NCI-H2107 (cell line): ENCODE results near the gene ZSCAN1.
"Not testable (repeated sequence)": the region's sequence is repeated elsewhere in the genome, so short reads cannot be mapped to it uniquely, and the experiment has no call there.

Source experiments
- DNase-seq: peaks from one replicate; lab custom pipeline; 2025; lab: John Stamatoyannopoulos, UW

Gene ZSCAN1

DNA sequence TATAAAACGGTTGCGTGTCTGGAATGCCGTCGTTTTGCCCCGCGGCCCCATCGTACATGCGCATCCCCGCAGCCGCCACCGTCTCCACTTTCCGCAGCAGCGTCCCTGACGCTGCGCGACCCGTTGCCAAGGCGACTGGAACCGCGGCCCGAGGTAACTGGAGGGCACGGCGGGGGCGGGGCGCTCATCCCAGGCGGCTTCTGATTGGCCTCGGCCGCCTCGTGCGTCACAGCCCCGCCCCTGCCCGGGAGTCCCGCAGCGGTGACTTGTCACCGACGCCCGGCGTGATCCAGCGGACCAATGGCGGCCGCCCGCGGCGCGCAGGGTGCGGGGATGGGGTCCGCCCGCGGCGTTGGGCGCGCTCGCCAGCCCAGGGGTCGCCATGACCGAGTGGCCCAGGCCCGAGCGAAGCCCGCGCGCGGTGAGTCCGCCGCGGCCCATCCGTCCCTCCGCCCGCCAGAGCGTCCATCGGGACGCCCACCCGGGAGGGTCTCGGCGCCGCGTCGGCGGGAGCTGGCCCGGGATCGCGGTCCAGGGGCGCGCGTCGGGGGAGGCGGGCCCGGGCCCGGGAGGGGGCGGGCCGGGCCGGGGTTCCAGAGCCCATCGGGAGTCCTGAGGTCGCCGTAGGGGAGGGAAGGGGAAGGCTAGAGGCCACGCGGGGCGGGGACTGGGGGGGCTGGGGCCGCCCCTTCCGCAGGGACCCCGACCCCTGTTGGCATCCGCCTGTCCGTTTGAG is at the start of gene ZSCAN1:
Gene ZSCAN1 (plus strand): TSS at position 285 of the 736 bp plus-strand sequence. CDS start 3,812 bp downstream, outside the sequence.
- DNase-seq, result no peak

- no peak for DNase-seq
Measured at GRCh38 chr19:57992841-57993240, 41.0 kb upstream of the ZSCAN1 start.

GRCh38 chr19:58000677-58001076 is 33.1 kb upstream of the ZSCAN1 start:
- no peak for DNase-seq

DNA sequence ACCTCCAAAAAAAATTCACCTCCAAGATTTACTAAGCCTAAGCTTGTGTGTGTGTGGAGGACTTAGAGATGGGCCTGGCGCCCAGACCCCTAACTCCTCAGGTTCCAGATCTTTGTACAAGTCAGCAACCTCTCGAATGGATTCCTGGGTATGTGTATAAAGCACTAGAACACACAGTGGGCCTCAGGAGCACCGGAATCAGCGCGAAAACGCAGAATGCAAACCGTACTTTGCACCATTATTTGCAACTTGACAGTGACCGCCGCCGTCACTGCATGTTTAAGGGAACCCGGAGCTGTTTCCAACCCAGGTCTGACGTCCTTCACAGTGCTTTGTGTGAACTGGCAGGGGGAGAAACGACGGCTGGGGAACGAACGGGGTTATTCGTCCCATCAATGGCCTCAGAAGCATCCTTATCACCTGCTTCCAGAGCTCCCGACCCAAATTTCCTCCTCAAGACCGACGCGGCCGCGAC is 31.9 kb upstream of the ZSCAN1 start:
- DNase-seq, result no peak

DNA sequence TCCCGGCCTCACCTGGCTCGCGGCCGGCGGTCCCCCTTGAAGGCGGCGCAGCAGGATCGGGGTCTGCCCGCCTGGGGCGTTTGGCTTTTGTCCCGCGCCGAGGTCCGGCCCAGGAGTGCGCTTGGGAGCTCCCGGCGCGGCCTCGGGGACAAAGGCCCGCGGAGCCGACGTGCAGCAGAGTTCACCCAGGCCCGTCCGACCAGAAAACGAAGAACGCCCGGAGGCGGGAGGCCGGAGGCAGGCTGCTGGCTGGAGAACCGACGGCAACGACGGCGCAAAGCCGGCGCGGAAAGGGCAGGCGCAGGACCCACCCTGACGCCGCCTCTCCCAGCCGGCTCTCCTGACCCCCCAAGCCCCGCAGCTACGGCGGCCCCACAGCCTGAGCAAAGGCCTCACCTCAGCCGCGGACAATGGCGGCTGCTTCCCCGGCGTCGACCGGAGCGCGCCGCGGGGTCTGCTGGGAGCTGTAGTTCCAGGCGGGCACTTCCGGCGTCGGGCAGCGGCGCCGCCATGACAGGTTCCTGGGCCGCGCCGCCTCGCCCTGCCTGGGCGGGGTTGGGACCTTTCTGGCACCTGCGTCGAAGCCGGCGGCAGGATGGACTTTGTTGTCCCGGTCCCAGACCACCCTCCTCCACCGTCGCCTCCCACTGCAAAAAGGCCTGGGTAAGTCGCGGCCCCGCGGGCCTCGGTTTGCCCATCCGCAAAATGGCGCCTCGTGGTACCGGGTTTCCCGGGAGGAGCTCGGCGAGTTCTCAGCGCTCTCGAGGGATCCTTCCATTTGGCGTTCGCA is 31.2 kb upstream of the ZSCAN1 start, which contains the start of gene ZNF606:
Gene ZNF606 (minus strand): TSS at position 437 of the 790 bp plus-strand sequence. CDS start 1,501 bp downstream, outside the sequence.
- DNase-seq, result peak; percentile 49

DNA sequence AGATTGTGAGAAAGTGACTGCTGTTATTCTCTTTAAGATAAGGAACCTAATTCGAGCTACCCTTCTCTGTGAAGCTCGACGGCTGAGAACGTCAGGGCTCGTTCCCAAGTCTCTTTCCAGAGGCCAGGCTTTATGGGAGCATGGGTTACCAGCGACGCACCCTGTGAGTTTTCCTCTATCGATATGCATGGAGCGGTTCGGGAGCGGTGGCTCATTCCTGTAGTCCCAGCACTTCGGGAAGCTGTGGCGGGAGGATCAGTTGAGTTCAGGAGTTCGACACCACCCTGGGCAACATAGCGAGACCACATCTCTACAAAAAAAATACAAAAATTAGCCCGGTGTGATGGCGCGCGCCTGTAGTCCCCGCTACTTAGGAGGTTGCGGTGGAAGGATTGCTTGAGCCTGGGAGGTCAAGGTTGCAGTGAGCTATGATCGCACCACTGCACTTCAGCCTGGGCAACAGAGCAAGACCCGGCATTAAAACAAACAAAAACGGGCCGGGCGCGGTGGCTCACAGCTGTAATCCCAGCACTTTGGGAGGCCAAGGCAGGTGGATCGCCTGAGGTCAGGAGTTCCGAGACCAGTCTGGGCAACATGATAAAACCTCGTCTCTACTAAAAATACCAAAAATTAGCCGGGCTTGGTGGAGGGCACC is 30.5 kb upstream of the ZSCAN1 start:
- no peak for DNase-seq

DNA sequence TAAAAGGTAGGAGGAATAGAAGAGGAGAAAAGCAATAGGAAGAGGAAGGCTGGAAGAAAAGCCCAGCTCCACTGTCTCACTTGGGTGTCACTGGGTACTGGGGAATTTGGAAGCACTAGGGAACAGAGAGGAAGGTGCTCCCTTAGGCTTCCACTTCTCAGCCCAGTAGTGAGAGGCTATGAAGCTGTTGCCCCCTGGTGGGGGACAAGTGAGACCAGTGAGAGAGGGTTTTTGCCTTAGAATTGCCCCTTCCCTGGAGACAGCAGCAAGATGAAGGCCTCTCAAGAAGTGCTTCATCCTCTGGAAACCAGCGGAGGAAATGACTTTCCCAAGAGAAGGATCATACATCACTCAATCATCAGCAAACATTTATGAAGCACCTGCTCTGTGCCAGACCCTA is 26.5 kb upstream of the ZSCAN1 start:
- no peak for DNase-seq

DNA sequence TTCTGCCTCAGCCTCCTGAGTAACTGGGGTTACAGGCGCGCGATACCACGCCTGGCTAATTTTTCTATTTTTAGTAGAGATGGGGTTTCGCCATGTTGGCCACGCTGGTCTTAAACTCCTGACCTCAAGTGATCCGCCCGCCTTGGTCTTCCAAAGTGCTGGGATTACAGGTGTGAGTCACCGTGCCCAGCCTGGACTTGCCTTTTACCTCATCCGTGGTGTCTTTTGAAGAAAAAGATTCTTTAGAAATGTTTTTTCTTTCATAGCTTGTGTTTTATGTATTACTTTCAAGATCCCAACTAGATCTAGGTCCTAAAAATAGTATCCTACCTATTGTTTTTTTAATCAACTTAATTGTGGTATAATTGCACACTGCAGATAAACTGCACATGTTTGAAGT is 24.9 kb upstream of the ZSCAN1 start:
- not testable (repeated sequence) for DNase-seq

DNA sequence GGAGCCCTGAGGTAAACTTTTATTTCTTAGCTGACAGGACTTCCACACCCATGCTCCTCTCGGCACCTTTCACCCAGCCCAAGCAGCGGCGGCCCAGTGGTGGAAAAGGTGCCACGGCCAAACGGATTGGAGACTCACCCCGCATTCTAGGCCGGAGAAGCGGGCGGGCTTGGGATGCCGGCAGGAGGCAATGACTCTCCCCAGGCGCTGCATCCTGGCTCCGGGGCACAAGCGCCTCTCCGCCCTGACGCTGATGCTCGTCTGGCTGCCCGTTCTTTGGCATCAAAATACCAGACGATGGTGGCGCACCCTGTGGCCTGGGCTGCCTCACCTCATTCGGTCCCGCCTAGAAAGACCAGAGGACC is 24.5 kb upstream of the ZSCAN1 start:
- DNase-seq, result no peak

DNA sequence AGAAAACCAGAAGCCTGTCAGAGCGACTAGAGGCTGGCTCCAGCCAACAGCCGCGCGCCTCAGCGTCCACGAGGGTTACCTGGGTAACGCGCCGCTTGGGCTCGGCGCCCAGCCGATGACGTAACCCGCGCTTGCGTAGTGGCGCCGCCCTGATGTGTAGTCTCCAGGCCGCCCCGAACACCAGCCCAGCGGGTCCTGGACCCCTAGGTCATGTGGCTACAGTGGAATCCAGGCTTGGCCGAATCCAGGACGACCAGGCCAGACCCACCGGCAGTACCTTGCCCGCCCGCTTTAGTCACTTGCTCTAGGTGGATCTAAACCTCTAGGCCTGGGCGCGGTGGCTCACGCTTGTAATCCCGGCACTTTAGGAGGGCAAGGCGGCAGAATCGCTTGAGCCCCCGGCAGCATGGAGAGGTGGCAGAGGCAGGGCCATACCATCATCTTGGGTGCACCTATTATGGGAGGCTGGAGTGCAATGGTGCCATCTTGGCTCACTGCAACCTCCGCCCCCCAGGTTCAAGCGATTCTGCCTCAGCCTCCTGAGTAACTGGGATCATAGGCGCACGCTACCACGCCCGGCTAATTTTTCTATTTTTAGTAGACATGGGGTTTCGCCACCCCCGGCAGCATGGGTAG is 24.0 kb upstream of the ZSCAN1 start:
- peak; percentile 87 for DNase-seq

GRCh38 chr19:58010507-58010906 is 23.3 kb upstream of the ZSCAN1 start:
- no peak for DNase-seq

DNA sequence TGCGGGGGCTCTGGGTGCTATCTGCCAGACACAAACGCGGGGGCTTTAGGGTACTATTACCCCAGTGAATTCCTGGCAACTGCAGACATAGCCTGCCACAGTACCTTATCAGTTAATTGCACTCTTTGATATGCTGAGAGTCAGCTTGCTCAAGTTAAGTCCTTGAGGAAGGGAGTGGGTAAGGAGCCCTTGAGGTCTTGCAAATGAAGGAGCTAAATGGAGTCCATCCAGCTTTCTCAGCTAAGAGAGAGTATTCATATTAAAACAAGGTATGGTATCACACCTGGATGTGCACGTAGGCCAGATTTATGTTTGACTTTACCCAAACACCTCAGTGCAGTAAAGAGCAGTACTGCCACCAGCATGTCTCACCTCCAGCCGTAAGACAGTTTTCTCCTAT is 19.7 kb upstream of the ZSCAN1 start:
- no peak for DNase-seq

DNA sequence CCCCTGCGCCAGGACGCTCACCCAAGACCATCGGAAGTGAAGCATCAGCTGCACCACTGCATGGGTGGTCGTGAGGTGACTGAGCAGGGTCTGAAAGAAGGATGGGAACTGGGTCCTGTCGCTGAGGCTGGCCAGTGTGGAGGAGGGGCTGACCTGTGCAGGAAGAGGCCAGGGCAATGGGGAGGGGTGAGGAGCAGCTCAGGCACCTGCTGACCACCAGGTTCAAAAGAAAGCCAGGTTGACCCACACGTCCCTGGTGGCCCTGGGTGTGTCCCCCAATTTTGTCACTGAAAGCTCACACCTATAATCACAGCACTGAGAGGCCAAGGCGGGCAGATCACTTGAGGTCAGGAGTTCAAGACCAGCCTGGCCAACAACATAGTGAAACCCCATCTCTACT is 13.7 kb upstream of the ZSCAN1 start:
- no peak for DNase-seq

DNA sequence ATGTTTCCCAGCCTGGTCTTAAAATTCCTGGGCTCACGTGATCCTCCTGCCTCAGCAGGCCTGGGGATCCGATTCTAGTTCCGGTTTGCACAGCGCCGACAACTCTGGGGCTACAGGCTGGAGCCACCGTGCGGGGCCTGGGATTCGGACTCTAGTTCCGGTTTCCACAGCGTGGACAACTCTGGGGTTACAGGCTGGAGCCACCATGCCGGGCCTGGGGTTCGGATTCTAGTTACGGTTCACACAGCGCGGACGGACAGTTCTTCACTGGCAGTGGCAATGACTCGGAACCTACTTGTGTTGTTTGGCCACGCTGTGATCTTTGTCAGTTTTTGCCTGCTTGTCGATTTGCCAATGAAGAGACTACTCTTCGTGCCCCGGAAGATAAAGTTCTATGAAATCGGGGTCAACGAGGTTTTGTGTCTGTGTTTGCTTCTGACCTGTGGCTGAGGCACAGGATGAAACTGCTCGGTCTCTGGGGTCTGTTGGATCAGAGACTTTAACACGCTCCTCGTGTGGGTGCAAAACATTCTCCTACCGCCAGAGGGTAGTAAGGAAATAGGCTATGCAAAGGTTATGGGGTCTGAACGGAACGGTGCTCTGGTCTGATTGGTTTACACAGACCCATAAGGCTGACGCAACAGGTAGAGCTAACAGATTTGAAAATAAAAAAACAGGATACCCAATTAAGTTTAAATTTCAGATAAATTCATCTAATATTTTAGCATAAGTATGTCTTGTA is 12.1 kb upstream of the ZSCAN1 start:
- no peak for DNase-seq

GRCh38 chr19:58022283-58022660 is 11.6 kb upstream of the ZSCAN1 start:
- no peak for DNase-seq

DNA sequence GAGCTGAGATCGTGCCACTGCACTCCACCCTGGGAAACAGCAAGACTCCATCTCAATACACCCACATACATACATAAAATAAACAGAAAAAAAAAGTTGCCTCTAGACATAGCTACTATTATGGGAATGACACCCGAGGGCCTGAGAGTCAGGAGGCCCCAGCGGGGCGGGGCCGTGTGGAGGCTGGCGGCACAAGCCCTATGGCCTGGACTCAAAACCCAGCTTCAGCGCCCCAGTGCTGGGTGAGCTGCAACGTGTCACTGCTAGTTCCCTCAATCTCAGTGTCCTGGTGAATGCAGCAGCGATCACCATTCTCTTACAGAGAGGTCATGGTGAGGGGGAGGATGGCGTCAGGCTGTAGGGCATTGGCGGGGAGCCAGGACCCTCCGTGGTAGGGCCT is 9.2 kb upstream of the ZSCAN1 start:
- no peak for DNase-seq

- DNase-seq, result no peak
Measured at GRCh38 chr19:58034477-58034793, 610 bp downstream of the ZSCAN1 start.

GRCh38 chr19:58035863-58036262 is 2.0 kb downstream of the ZSCAN1 start:
- no peak for DNase-seq

DNA sequence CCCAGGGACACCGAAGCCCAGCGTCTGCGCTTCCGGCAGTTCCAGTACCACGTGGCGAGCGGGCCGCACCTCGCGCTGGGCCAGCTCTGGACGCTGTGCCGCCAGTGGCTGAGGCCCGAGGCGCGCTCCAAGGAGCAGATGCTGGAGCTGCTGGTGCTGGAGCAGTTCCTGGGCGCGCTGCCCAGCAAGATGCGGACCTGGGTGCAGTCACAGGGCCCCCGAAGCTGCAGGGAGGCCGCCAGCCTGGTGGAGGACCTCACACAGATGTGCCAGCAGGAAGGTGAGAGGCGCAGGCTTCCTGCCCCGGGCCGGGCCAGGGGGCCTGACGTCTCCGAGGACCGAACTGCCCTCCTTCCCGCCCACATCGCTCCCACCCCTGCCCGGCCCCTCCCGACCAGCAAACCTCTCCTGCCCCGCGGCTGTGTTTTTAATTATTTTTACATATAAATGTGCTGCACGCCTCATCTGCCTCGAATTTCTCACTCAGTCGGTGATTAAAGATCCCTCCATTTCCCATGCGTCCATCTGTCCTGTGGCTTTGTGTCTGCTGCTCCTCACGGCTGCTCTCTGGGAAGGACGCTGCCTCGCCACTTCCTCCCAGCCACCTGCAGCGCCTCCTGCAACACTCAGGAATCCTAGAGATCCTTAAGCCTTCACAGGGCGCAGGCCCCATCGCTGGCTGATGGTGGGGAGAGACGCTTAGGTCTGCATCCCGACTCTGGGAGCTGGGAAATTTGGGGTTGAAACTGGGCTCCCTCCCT is 4.3 kb downstream of the ZSCAN1 start:
- DNase-seq, result no peak

- DNase-seq, result no peak
Measured at GRCh38 chr19:58038688-58039204, 4.9 kb downstream of the ZSCAN1 start.
